ENCODE results near the gene MORN1. TPM values are rescaled to one million over a fixed set of nuclear protein-coding genes. Genes with fewer than 3 reads are reported as not detected.

Gene MORN1
- polyA plus RNA-seq, 1 donor from 2014 or later = 6.7 TPM

GRCh38 chr1:2289607-2290006 is 101.7 kb downstream of the MORN1 start:
- no peaks in the 10 kb centered on the region for H3K27me3 Mint-ChIP-seq
- H3K4me1 Mint-ChIP-seq = peaks cover 20 to 34% (median 33%) of the 10 kb centered on the region in 3 donors
- H3K4me3 Mint-ChIP-seq = peak overlapping the region in 3 of 4 donors; percentile 77 to 96 (median 90)
- H3K9me3 Mint-ChIP-seq = no peaks in the 10 kb centered on the region
- H3K36me3 Mint-ChIP-seq = no peaks in the 10 kb centered on the region
- H3K27ac Mint-ChIP-seq = peak overlapping the region in 1 of 3 donors; percentile 97

GRCh38 chr1:2288816-2289536 is 102.4 kb downstream of the MORN1 start:
- Mint-ChIP-seq H3K27ac (peak overlapping the region in 1 of 3 donors; percentile 78), H3K4me3 (peak overlapping the region in 2 of 4 donors; percentile 45 to 81), H3K4me1 (peaks cover 20 to 33% (median 32%) of the 10 kb centered on the region in 3 donors), H3K27me3 (no peaks in the 10 kb centered on the region), H3K36me3 (no peaks in the 10 kb centered on the region), H3K9me3 (no peaks in the 10 kb centered on the region)

GRCh38 chr1:2288311-2288710 is 103.0 kb downstream of the MORN1 start:
- H3K27me3 Mint-ChIP-seq = no peaks in the 10 kb centered on the region
- H3K36me3 Mint-ChIP-seq = no peaks in the 10 kb centered on the region
- peaks cover 20 to 30% (median 30%) of the 10 kb centered on the region in 3 donors for H3K4me1 Mint-ChIP-seq
- H3K4me3 Mint-ChIP-seq = peak overlapping the region in 2 of 4 donors; percentile 33 to 49
- peak overlapping the region in 1 of 3 donors; percentile 27 for H3K27ac Mint-ChIP-seq
- no peaks in the 10 kb centered on the region for H3K9me3 Mint-ChIP-seq

GRCh38 chr1:2287649-2288048 is 103.7 kb downstream of the MORN1 start:
- Mint-ChIP-seq H3K9me3 (no peaks in the 10 kb centered on the region), H3K36me3 (no peaks in the 10 kb centered on the region), H3K4me1 (peaks cover 20 to 30% (median 29%) of the 10 kb centered on the region in 3 donors), H3K27me3 (no peaks in the 10 kb centered on the region), H3K4me3 (no peak overlapping the region), H3K27ac (no peak overlapping the region)

- Mint-ChIP-seq H3K27ac (peak overlapping the region in 1 of 3 donors; percentile 76), H3K9me3 (no peaks in the 10 kb centered on the region), H3K27me3 (no peaks in the 10 kb centered on the region), H3K4me3 (peak overlapping the region in 1 of 4 donors; percentile 23), H3K36me3 (no peaks in the 10 kb centered on the region), H3K4me1 (peaks cover 20 to 29% (median 26%) of the 10 kb centered on the region in 3 donors)
These were observed 104.4 kb downstream of the MORN1 start for GRCh38 chr1:2286923-2287322.

- Mint-ChIP-seq H3K27ac (peak overlapping the region in 1 of 3 donors; percentile 46), H3K4me1 (peaks cover 6 to 12% (median 9%) of the 10 kb centered on the region in 3 donors), H3K27me3 (no peaks in the 10 kb centered on the region), H3K4me3 (no peak overlapping the region), H3K36me3 (no peaks in the 10 kb centered on the region), H3K9me3 (no peaks in the 10 kb centered on the region)
These were observed 106.4 kb downstream of the MORN1 start for GRCh38 chr1:2284932-2285331.

- H3K4me1 Mint-ChIP-seq = peaks cover 3 to 11% (median 8%) of the 10 kb centered on the region in 3 donors
- H3K27me3 Mint-ChIP-seq = no peaks in the 10 kb centered on the region
- peak overlapping the region in 1 of 3 donors; percentile 46 for H3K27ac Mint-ChIP-seq
- no peaks in the 10 kb centered on the region for H3K9me3 Mint-ChIP-seq
- no peaks in the 10 kb centered on the region for H3K36me3 Mint-ChIP-seq
- H3K4me3 Mint-ChIP-seq = no peak overlapping the region
These were observed 107.1 kb downstream of the MORN1 start for GRCh38 chr1:2283991-2284895.

- Mint-ChIP-seq H3K4me3 (no peak overlapping the region), H3K27me3 (no peaks in the 10 kb centered on the region), H3K36me3 (no peaks in the 10 kb centered on the region), H3K4me1 (peaks cover 3 to 8% (median 8%) of the 10 kb centered on the region in 3 donors), H3K9me3 (no peaks in the 10 kb centered on the region), H3K27ac (no peak overlapping the region)
These were observed 107.9 kb downstream of the MORN1 start for GRCh38 chr1:2283371-2283990.

- Mint-ChIP-seq H3K27me3 (no peaks in the 10 kb centered on the region), H3K4me1 (peaks cover 3 to 4% (median 3%) of the 10 kb centered on the region in 3 donors), H3K4me3 (no peak overlapping the region), H3K27ac (no peak overlapping the region), H3K36me3 (no peaks in the 10 kb centered on the region), H3K9me3 (no peaks in the 10 kb centered on the region)
These were observed 108.6 kb downstream of the MORN1 start for GRCh38 chr1:2282556-2283270.

- H3K27me3 Mint-ChIP-seq = no peaks in the 10 kb centered on the region
- no peaks in the 10 kb centered on the region for H3K36me3 Mint-ChIP-seq
- H3K9me3 Mint-ChIP-seq = no peaks in the 10 kb centered on the region
- H3K4me1 Mint-ChIP-seq = peaks cover 4 to 17% (median 12%) of the 10 kb centered on the region in 3 donors
- H3K4me3 Mint-ChIP-seq = no peak overlapping the region
- peak overlapping the region in 1 of 3 donors; percentile 80 for H3K27ac Mint-ChIP-seq
These were observed 111.5 kb downstream of the MORN1 start for GRCh38 chr1:2279817-2280216.

GRCh38 chr1:2279210-2279639 is 112.1 kb downstream of the MORN1 start:
- H3K27me3 Mint-ChIP-seq = no peaks in the 10 kb centered on the region
- H3K36me3 Mint-ChIP-seq = no peaks in the 10 kb centered on the region
- H3K9me3 Mint-ChIP-seq = no peaks in the 10 kb centered on the region
- H3K4me3 Mint-ChIP-seq = peak overlapping the region in 1 of 4 donors; percentile 60
- H3K4me1 Mint-ChIP-seq = peaks cover 4 to 22% (median 11%) of the 10 kb centered on the region in 3 donors
- H3K27ac Mint-ChIP-seq = peak overlapping the region in 2 of 3 donors; percentile 46 to 80

GRCh38 chr1:2278591-2279209 is 112.7 kb downstream of the MORN1 start:
- H3K4me1 Mint-ChIP-seq = peaks cover 4 to 24% (median 12%) of the 10 kb centered on the region in 3 donors
- peak overlapping the region in 1 of 3 donors; percentile 10 for H3K27ac Mint-ChIP-seq
- no peaks in the 10 kb centered on the region for H3K27me3 Mint-ChIP-seq
- H3K4me3 Mint-ChIP-seq = peak overlapping the region in 1 of 4 donors; percentile 60
- H3K9me3 Mint-ChIP-seq = no peaks in the 10 kb centered on the region
- H3K36me3 Mint-ChIP-seq = no peaks in the 10 kb centered on the region

- Mint-ChIP-seq H3K4me3 (no peak overlapping the region), H3K27me3 (no peaks in the 10 kb centered on the region), H3K36me3 (no peaks in the 10 kb centered on the region), H3K4me1 (peaks cover 4 to 26% (median 17%) of the 10 kb centered on the region in 3 donors), H3K27ac (peak overlapping the region in 1 of 3 donors; percentile 73), H3K9me3 (no peaks in the 10 kb centered on the region)
These were observed 113.4 kb downstream of the MORN1 start for GRCh38 chr1:2277741-2278488.

Data from IgD-negative memory B cell (primary cell).